Kidney epithelial cell (primary cell): ENCODE data around the gene RBP5. TPM values are rescaled to one million over a fixed set of nuclear protein-coding genes. Genes with fewer than 3 reads are reported as not detected.

Source experiments
- DNase-seq: peaks from one replicate; pipeline ENCODE4 v3.0.0-alpha.2; 2010; ENCODE audit warnings: low read depth
- H3K27me3 ChIP-seq: 2 replicates; pipeline ENCODE4 v1.6.0; 2011; ENCODE audit warnings: low read length; ENCODE audit not compliant: control insufficient read depth, insufficient read depth
- H3K36me3 ChIP-seq: 2 replicates; pipeline ENCODE4 v1.5.1; 2011; ENCODE audit warnings: low read length; ENCODE audit not compliant: control insufficient read depth, insufficient read depth
- H3K4me3 ChIP-seq: 2 replicates; pipeline ENCODE4 v1.5.1; 2011; ENCODE audit warnings: low read depth, mild to moderate bottlenecking, control low read depth, low read length
- CTCF ChIP-seq: IDR thresholded peaks from 2 replicates; pipeline ENCODE4 v1.5.1; 2011; ENCODE audit warnings: mild to moderate bottlenecking, moderate library complexity, low read length, control low read depth, inconsistent platforms; ENCODE audit not compliant: insufficient read depth, poor library complexity, severe bottlenecking
- total RNA-seq: library from RNA; depleted of rRNA; stranded (reverse); fragments of >200 nt; gene quantifications from 2 replicates; pipeline ENCODE4 v1.2.3, GENCODE V29; 2015

The RBP5 gene
- total RNA-seq, result 0.27 TPM in 1 of 2 replicates, not detected in the other

DNA sequence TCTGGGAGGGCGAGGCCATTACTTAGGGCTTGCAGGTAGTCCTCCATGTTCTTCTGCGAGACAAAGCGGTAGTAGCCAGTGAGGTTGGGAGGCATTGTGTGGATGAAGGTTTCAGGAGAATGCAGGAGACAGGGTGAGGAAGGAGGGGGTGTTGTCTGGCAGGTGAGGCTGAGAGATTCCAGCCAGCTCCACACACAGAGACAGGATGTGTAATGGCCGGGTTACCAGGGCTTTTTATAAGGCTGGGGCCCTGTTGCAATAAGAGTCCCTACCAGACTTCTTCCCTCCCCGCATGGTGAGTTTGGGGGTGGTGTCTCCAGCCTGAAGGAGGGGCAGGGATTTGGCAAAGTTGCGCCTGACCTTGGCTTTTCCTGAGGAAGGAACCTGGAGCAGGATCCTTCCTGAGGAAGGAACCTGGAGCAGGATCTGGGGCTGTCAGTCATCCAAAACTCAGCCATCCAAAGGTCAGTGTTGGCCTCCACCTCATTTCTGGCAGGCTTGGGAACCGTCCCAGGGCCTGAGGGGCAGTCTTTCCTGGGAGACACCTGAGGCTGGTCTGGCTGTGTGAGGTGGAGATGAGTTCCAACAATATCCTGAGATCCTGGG is at the start of gene RBP5:
Gene RBP5, minus strand, starts transcription at position 209 of the 606 bp plus-strand sequence. Its CDS starts 114 bp downstream, at position 95.
- no peak for TF ChIP-seq CTCF
- Histone ChIP-seq H3K27me3 (no peaks in the 10 kb centered on the region), H3K4me3 (peak within 1 kb of the TSS; percentile 71), H3K36me3 (no peaks in the 10 kb centered on the region)
- no peak for DNase-seq

DNA sequence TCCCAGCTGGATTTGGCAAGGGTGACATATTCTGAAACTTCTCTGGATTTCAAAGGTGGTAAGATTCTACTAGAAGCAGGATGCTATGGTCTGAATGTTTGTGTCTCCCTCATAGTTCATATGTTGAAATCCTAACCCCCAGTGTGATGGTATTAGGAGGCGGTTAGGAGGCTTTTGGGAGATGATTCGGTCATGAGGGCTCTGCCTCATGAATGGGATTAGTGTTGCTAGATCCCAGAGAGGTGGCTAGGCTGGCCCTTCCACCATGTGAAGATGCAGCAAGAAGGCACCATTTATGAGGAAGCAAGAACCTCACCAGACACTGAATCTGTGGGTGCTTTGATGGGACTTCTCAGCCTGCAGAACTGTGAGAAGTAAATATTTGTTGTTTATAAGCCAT is 49.8 kb upstream of the RBP5 start:
- Histone ChIP-seq H3K4me3 (no peak overlapping the region), H3K36me3 (no peaks in the 10 kb centered on the region), H3K27me3 (no peaks in the 10 kb centered on the region)
- no peak for DNase-seq
- no peak for TF ChIP-seq CTCF

GRCh38 chr12:7176595-7176994 is 47.9 kb upstream of the RBP5 start:
- Histone ChIP-seq H3K36me3 (no peaks in the 10 kb centered on the region), H3K27me3 (no peaks in the 10 kb centered on the region), H3K4me3 (no peak overlapping the region)
- TF ChIP-seq CTCF, result no peak
- no peak for DNase-seq

- Histone ChIP-seq H3K36me3 (no peaks in the 10 kb centered on the region), H3K4me3 (no peak overlapping the region), H3K27me3 (no peaks in the 10 kb centered on the region)
- no peak for TF ChIP-seq CTCF
- DNase-seq, result no peak
These were observed 46.8 kb upstream of the RBP5 start for GRCh38 chr12:7175493-7175892.

DNA sequence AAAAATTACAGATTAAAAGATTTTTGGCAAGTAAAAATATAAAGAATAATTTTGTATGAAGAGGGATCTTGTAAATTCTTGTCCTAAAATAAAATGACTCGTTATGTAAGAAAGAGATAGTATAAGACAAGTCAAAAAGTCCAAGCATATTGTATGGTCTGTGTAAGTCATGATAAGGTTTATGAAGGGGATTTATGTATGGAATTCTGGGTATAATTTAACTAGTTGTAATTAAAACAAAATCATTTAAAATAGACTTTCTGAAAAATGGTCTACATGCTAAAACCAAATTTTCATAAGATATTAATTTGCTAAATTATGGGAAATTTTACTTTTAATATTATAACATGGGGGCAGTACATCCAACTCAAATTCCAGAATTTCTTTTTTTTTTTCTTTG is 43.2 kb upstream of the RBP5 start:
- no peaks in the 10 kb centered on the region for H3K27me3 ChIP-seq
- no peak for DNase-seq
- no peak overlapping the region for H3K4me3 ChIP-seq
- no peaks in the 10 kb centered on the region for H3K36me3 ChIP-seq
- no peak for TF ChIP-seq CTCF

- Histone ChIP-seq H3K4me3 (no peak overlapping the region), H3K36me3 (no peaks in the 10 kb centered on the region), H3K27me3 (no peaks in the 10 kb centered on the region)
- TF ChIP-seq CTCF, result no peak
- no peak for DNase-seq
These were observed 41.3 kb upstream of the RBP5 start for GRCh38 chr12:7169951-7170350.
